Endothelial cell of umbilical vein (primary cell): Measurements from ENCODE around the gene S100A13. TPM values are rescaled to one million over a fixed set of nuclear protein-coding genes. Genes with fewer than 3 reads are reported as not detected.

Experiments used
- BruUV-seq: library from RNA; stranded (reverse); fragments of 400-500 nt; replicated peaks from 2 replicates; lab custom pipeline; 2021; lab: Mats Ljungman, UMichigan
- CTCF ChIA-PET: fragments of 300-600, 350-600 bp; sonication (Branson Sonifier 250); formaldehyde crosslinking; loops from one replicate; lab custom pipeline; 2021; ENCODE audit warnings: antibody characterized with exemption, inconsistent platforms; lab: Charles Lee
- POLR2A ChIA-PET: fragments of 300-600, 350-600 bp; sonication (Branson Sonifier 250); formaldehyde crosslinking; loops from one replicate; lab custom pipeline; 2021; ENCODE audit warnings: antibody characterized with exemption, inconsistent platforms; lab: Charles Lee
- DNase-seq: peaks from one replicate; pipeline ENCODE4 v3.0.0-alpha.2; 2011; ENCODE audit warnings: low read depth, low spot score
- FAIRE-seq: peaks from 2 replicates; lab custom pipeline; 2011; peaks lifted over from hg19 to GRCh38; lab: Jason Lieb, UNC
- H2AFZ ChIP-seq: 2 replicates; pipeline ENCODE4 v1.6.0; 2012; ENCODE audit warnings: low read depth, low read length, control low read depth, inconsistent platforms
- H3K27ac ChIP-seq: 2 replicates; pipeline ENCODE4 v1.5.1; 2011; ENCODE audit warnings: low read depth, mild to moderate bottlenecking, control low read depth, low read length, moderate library complexity; ENCODE audit not compliant: insufficient read depth
- H3K27me3 ChIP-seq, 2 experiments: 2 replicates each; pipeline versions ENCODE4 v1.6.0 to v1.6.1; 2011; ENCODE audit warnings: low read length in 2 of 2, mixed read lengths in 1 of 2; ENCODE audit not compliant: control insufficient read depth in 2 of 2, insufficient read depth in 2 of 2
- H3K36me3 ChIP-seq, 2 experiments: 2 replicates in 1 of 2; 3 replicates in 1 of 2; pipeline ENCODE4 v1.5.1; 2011; ENCODE audit warnings: low read length in 2 of 2, mild to moderate bottlenecking in 1 of 2, moderate library complexity in 1 of 2; ENCODE audit not compliant: control insufficient read depth in 2 of 2, insufficient read depth in 2 of 2; ENCODE audit errors: extremely low read depth in 1 of 2
- H3K4me1 ChIP-seq: 3 replicates; pipeline ENCODE4 v1.5.1; 2011; ENCODE audit warnings: mild to moderate bottlenecking, low read length; ENCODE audit not compliant: control insufficient read depth, insufficient read depth; ENCODE audit errors: extremely low read depth
- H3K4me2 ChIP-seq: 2 replicates; pipeline ENCODE4 v1.6.1; 2011; ENCODE audit warnings: low read length, control low read depth, mixed read lengths; ENCODE audit not compliant: insufficient read depth
- H3K4me3 ChIP-seq, 3 experiments: fragments of 200-600 bp in 1 of 3; sonication (generic), shearing (Covaris generic) in 1 of 3; replicated peaks in 1 of 3; 2 replicates each; pipeline ENCODE4 v1.5.1; 2011 to 2016; ENCODE audit warnings: control low read depth in 3 of 3, low read length in 3 of 3, mild to moderate bottlenecking in 2 of 3, inconsistent platforms in 1 of 3, low read depth in 1 of 3, moderate library complexity in 1 of 3; ENCODE audit not compliant: insufficient read depth in 1 of 3
- H3K79me2 ChIP-seq: 2 replicates; pipeline ENCODE4 v1.6.0; 2012; ENCODE audit warnings: low read length, inconsistent platforms; ENCODE audit not compliant: control insufficient read depth, insufficient read depth
- H3K9ac ChIP-seq: replicated peaks from 2 replicates; pipeline ENCODE3; 2011; ENCODE audit warnings: low read length, control low read depth; ENCODE audit not compliant: insufficient read depth; ENCODE audit errors: extremely low read depth
- H3K9me1 ChIP-seq: replicated peaks from 3 replicates; pipeline ENCODE4 v1.6.0; 2011; ENCODE audit warnings: mild to moderate bottlenecking, low read length; ENCODE audit not compliant: control insufficient read depth, insufficient read depth; ENCODE audit errors: extremely low read depth
- H3K9me3 ChIP-seq: replicated peaks from 2 replicates; pipeline ENCODE4 v1.5.1; 2012; ENCODE audit warnings: low read length, inconsistent platforms; ENCODE audit not compliant: control insufficient read depth, insufficient read depth
- H4K20me1 ChIP-seq: replicated peaks from 2 replicates; pipeline ENCODE3; 2011; ENCODE audit warnings: mild to moderate bottlenecking, low read length; ENCODE audit not compliant: control insufficient read depth, insufficient read depth; ENCODE audit errors: extremely low read depth
- CTCF ChIP-seq, 2 donors: IDR thresholded peaks; 1 replicate in 1 of 2; 2 replicates in 1 of 2; pipeline ENCODE4 v1.5.1; 2011; ENCODE audit warnings: low read length in 2 of 2, mild to moderate bottlenecking in 2 of 2, moderate library complexity in 2 of 2, control low read depth in 1 of 2, inconsistent platforms in 1 of 2, low read depth in 1 of 2; ENCODE audit not compliant: insufficient read depth in 1 of 2; ENCODE audit errors: extremely low read depth in 1 of 2
- EZH2 ChIP-seq: IDR thresholded peaks from 2 replicates; pipeline ENCODE4 v1.6.1; 2012; ENCODE audit warnings: borderline replicate concordance, low read depth, mild to moderate bottlenecking, moderate library complexity, low read length, inconsistent platforms; ENCODE audit not compliant: severe bottlenecking
- FOS ChIP-seq: IDR thresholded peaks from 2 replicates; pipeline ENCODE4 v1.6.1; 2011; ENCODE audit warnings: mild to moderate bottlenecking, low read length, moderate library complexity, borderline replicate concordance; ENCODE audit not compliant: insufficient read depth
- GATA2 ChIP-seq: IDR thresholded peaks from 2 replicates; pipeline ENCODE4 v1.7.0; 2011; ENCODE audit warnings: low read depth, mild to moderate bottlenecking, moderate library complexity, mixed read lengths, low read length; ENCODE audit not compliant: insufficient read length, insufficient read depth
- JUN ChIP-seq: IDR thresholded peaks from 2 replicates; pipeline ENCODE4 v1.6.1; 2011; ENCODE audit warnings: borderline replicate concordance, low read depth; ENCODE audit not compliant: insufficient read length, insufficient read depth
- MAX ChIP-seq: IDR thresholded peaks from 2 replicates; pipeline ENCODE4 v1.6.1; 2011; ENCODE audit not compliant: insufficient read depth, insufficient read length
- MYC ChIP-seq: IDR thresholded peaks from one replicate; pipeline ENCODE4 v1.6.1; 2011; ENCODE audit warnings: mild to moderate bottlenecking, low read depth, low read length
- POLR2A ChIP-seq: IDR thresholded peaks from 2 replicates; pipeline ENCODE4 v1.6.1; 2012; ENCODE audit warnings: low read depth, mild to moderate bottlenecking, control low read depth, low read length
- POLR2AphosphoS5 ChIP-seq: IDR thresholded peaks from 2 replicates; pipeline ENCODE4 v1.6.1; 2012; ENCODE audit warnings: low read depth, mild to moderate bottlenecking, control low read depth, low read length, moderate library complexity; ENCODE audit not compliant: insufficient read depth
- dilution Hi-C: fragments of 300-500 bp; cut with MboI; formaldehyde crosslinking; loops from one replicate; pipeline ENCODE4 v1.15.0; 2019; ENCODE audit warnings: low sequenced_read_pairs; ENCODE audit not compliant: extremely low pct_ligation_motif_present
- intact Hi-C: fragments of 100-400 bp; cut with micrococcal nuclease; formaldehyde crosslinking; loops from one replicate; pipeline ENCODE4 v1.10.0; 2022
- polyA plus RNA-seq, 4 experiments: library from polyadenylated mRNA; depleted of rRNA in 3 of 4; stranded (reverse) in 3 of 4; unstranded in 1 of 4; fragments of >200 nt; gene quantifications; 2 replicates each; pipeline versions ENCODE4 v1.2.1 to v1.2.3, GENCODE V29; 2011 to 2012; ENCODE audit warnings: missing spikeins in 1 of 4
- total RNA-seq: library from RNA; stranded (reverse); gene quantifications from 2 replicates; pipeline ENCODE4 v1.2.3, GENCODE V29; 2021

Gene S100A13
- total and polyA plus RNA-seq, 2 donors (not counting 3 experiments of a cell fraction or from before 2014, with no cell fraction given) = 155 to 360 TPM

- Histone ChIP-seq H3K79me2 (peaks cover 13% of the 10 kb centered on the region), H3K4me1 (peaks cover 7% of the 10 kb centered on the region), H3K36me3 (peaks cover 20 to 25% of the 10 kb centered on the region in 2 experiments), H4K20me1 (no peaks in the 10 kb centered on the region), H3K9me3 (no peaks in the 10 kb centered on the region), H2AFZ (no peak overlapping the region), H3K27me3 (no peaks in the 10 kb centered on the region), H3K9me1 (no peaks in the 10 kb centered on the region), H3K4me2 (peak overlapping the region; percentile 90), H3K4me3 (peak overlapping the region in 1 of 3 experiments; percentile 91), H3K9ac (no peak overlapping the region), H3K27ac (no peak overlapping the region)
- CTCF ChIA-PET = interaction anchor here (1.0 to 2.2 kb wide), 4 partner anchors 33 to 149 kb away, joined by 4 to 13 read pairs (median 4); partner anchors contain the start of gene S100A13
- DNase-seq (no peak), FAIRE-seq (no peak)
- no peak for TF ChIP-seq JUN
- POLR2A ChIA-PET = interaction anchor here (1.3 kb wide), 2 partner anchors 11 to 26 kb away, joined by 3 to 4 read pairs; partner anchors contain the start of gene CHTOP
- dilution Hi-C loops (no loop called here), intact Hi-C loops (loop anchor here (2.0 kb wide), 1 partner anchor 25 kb away; the partner anchor contains the start of gene CHTOP)
- BruUV-seq = no TSS peak
These were observed 32.4 kb upstream of the S100A13 start for GRCh38 chr1:153659656-153660055.

- H3K9me3 ChIP-seq = no peaks in the 10 kb centered on the region
- BruUV-seq = TSS peak; percentile 66
- H3K4me1 ChIP-seq = peaks cover 7% of the 10 kb centered on the region
- CTCF ChIA-PET = interaction anchor here (1.0 to 2.2 kb wide), 5 partner anchors 15 to 148 kb away, joined by 3 to 13 read pairs (median 4); partner anchors contain the start of gene S100A13
- H3K36me3 ChIP-seq = peaks cover 17 to 20% of the 10 kb centered on the region in 2 experiments
- H3K27ac ChIP-seq = peak overlapping the region; percentile 64
- H3K4me2 ChIP-seq = peak overlapping the region; percentile 90
- no peaks in the 10 kb centered on the region for H3K27me3 ChIP-seq
- H3K9me1 ChIP-seq = no peaks in the 10 kb centered on the region
- peaks cover 13% of the 10 kb centered on the region for H3K79me2 ChIP-seq
- H3K4me3 ChIP-seq = peak overlapping the region; percentile 79 to 91 (median 83)
- dilution Hi-C loops = no loop called here
- POLR2A ChIA-PET = interaction anchor here (1.3 kb wide), 2 partner anchors 11 to 26 kb away, joined by 3 to 4 read pairs; partner anchors contain the start of gene CHTOP
- no peaks in the 10 kb centered on the region for H4K20me1 ChIP-seq
- TF ChIP-seq MYC = no peak
- no peak for TF ChIP-seq MAX
- TF ChIP-seq JUN = no peak
- no peak for TF ChIP-seq POLR2A
- no peak for TF ChIP-seq POLR2AphosphoS5
- TF ChIP-seq EZH2 = no peak
- no peak for TF ChIP-seq GATA2
- no peak for TF ChIP-seq FOS
- no peak for TF ChIP-seq CTCF (IDR thresholded peaks at IDR 0.05; ENCODE audit: extremely low read depth in 1 of 2, insufficient read depth in 1 of 2, low read depth in 1 of 2, low read length in 2 of 2)
- intact Hi-C loops = loop anchor here (2.0 kb wide), 1 partner anchor 24 kb away; the partner anchor contains the start of gene CHTOP
- DNase-seq = no peak
- no peak for FAIRE-seq
- H3K9ac ChIP-seq = peak overlapping the region; percentile 77
- peak overlapping the region; percentile 86 for H2AFZ ChIP-seq
These were observed 31.9 kb upstream of the S100A13 start for GRCh38 chr1:153659175-153659534.
